ENCODE results near the gene LBX2.
A peak's percentile ranks its signal among the peaks of the same experiment; 100 is the strongest.

The LBX2 gene

GRCh38 chr2:74526649-74527230 lies 27.3 kb upstream of the LBX2 start:
- H3K27me3 ChIP-seq (ENCODE audit: control insufficient read depth in 1 of 2, insufficient read depth in 2 of 2, low read length in 2 of 2), result no peaks in the 10 kb centered on the region
- peaks cover 21 to 30% of the 10 kb centered on the region in 2 donors for H3K36me3 ChIP-seq (ENCODE audit: control insufficient read depth in 1 of 2, insufficient read depth in 2 of 2, low read length in 2 of 2)
- no peak overlapping the region for H3K27ac ChIP-seq (ENCODE audit: low read depth, low read length)
- H3K4me1 ChIP-seq (ENCODE audit: control insufficient read depth in 1 of 2, insufficient read depth in 2 of 2, low read length in 2 of 2), result peaks cover 35 to 38% of the 10 kb centered on the region in 2 donors
- H3K4me3 ChIP-seq (ENCODE audit: low read depth in 1 of 2, low read length in 2 of 2), result no peak overlapping the region
- H3K9ac ChIP-seq (ENCODE audit: low read depth in 1 of 2, low read length in 2 of 2), result no peak overlapping the region
- no peaks in the 10 kb centered on the region for H3K9me3 ChIP-seq (ENCODE audit: control insufficient read depth in 1 of 2, low read length in 2 of 2)

DNA sequence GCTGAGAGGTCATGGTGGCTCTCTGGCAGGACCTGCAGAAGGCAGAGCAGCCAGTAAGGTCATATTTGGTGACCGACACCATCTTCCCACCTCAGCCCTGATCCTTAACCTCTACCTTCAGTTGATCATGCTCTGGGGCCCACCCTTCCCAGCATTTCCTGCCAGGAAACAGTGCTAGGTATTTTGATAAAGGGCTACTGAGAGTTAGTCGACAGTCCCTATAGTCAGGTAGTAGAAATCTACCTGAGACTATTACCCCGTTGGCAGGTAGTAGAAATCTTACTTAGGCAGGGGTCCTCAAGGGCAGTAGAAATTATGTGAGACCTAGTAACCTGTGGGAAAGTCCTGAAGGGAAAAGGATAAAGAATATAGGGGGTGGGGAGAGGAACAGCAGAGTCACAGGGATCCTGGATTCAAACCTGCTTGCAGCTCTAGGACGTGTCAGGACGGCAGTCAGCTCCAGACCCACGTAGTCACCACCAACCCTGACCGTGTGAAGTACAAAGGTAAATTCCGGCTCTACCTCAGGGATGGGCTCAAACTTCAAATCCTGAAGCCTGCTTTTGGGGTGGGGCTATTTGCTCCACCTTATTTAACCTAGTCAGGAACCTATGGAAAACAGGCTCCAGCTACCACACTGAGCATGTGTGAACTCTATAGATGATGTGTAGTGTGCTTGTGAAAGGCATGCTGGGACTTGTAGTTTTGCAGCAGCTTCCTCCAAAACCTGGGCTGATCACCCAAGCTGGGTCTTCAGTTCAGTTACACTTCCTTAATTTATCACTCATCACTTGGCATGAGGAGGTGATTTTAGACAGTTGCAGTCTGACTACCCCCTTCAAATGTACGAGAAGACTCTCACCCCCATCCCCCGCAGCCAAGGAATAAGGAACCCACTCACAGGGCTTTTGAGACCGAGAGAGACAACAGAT lies 26.6 kb upstream of the LBX2 start, which contains the start of gene DQX1:
TSS of gene DQX1 (minus strand) at position 515 of the 932 bp plus-strand sequence. CDS start at position 13, 502 bp downstream.
- peaks cover 28 to 30% of the 10 kb centered on the region in 2 donors for H3K4me1 ChIP-seq (ENCODE audit: control insufficient read depth in 1 of 2, insufficient read depth in 2 of 2, low read length in 2 of 2)
- H3K27ac ChIP-seq (ENCODE audit: low read depth, low read length), result peak within 1 kb of the TSS; percentile 27
- H3K9me3 ChIP-seq (ENCODE audit: control insufficient read depth in 1 of 2, low read length in 2 of 2), result no peaks in the 10 kb centered on the region
- H3K4me3 ChIP-seq (ENCODE audit: low read depth in 1 of 2, low read length in 2 of 2), result peak within 1 kb of the TSS; percentile 66 to 68
- H3K36me3 ChIP-seq (ENCODE audit: control insufficient read depth in 1 of 2, insufficient read depth in 2 of 2, low read length in 2 of 2), result peaks cover 21 to 35% of the 10 kb centered on the region in 2 donors
- H3K27me3 ChIP-seq (ENCODE audit: control insufficient read depth in 1 of 2, insufficient read depth in 2 of 2, low read length in 2 of 2), result no peaks in the 10 kb centered on the region
- peak within 1 kb of the TSS; percentile 63 to 77 for H3K9ac ChIP-seq (ENCODE audit: low read depth in 1 of 2, low read length in 2 of 2)

DNA sequence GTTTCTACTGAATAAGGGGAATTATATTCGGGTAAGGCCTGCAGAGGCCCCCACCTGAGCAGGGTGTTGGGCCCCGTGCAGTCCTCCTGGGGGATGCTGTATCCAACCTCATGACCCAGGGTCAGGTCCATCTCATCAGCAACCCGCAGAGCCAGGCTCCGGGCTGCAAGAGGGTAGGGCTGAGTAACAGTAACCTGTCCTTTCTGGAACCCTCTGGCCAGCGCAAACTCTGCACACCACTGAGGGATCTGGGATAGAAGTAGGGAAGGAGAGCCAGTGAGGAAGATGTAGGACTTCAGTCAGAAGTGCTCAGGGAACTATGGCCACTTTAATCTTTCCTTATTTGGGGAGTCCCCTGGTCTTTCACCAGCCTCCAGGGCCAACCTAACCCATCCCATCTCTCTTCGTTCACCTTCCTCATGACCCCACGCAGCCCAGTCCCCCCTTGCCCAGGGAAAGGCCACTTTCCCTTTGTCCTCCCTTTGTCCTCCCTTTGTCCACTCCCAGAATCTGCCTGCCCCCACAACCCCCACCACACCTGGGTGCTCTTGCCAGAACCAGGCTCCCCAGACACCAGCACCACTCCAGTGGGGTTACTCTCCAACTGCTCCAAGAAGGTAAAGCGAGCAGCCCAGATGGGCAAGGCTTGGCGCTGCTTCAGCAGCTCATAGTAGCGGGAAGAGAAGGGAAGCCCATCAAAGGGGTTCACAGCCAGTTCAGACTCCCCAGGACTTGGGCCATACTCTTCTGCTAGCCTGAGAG lies 25.7 kb upstream of the LBX2 start:
- Histone ChIP-seq H3K4me3 (ENCODE audit: low read depth in 1 of 2, low read length in 2 of 2) (peak overlapping the region; percentile 66 to 68), H3K27me3 (ENCODE audit: control insufficient read depth in 1 of 2, insufficient read depth in 2 of 2, low read length in 2 of 2) (no peaks in the 10 kb centered on the region), H3K9me3 (ENCODE audit: control insufficient read depth in 1 of 2, low read length in 2 of 2) (no peaks in the 10 kb centered on the region), H3K9ac (ENCODE audit: low read depth in 1 of 2, low read length in 2 of 2) (peak overlapping the region; percentile 63 to 77), H3K27ac (ENCODE audit: low read depth, low read length) (no peak overlapping the region), H3K4me1 (ENCODE audit: control insufficient read depth in 1 of 2, insufficient read depth in 2 of 2, low read length in 2 of 2) (peaks cover 24% of the 10 kb centered on the region in 2 donors), H3K36me3 (ENCODE audit: control insufficient read depth in 1 of 2, insufficient read depth in 2 of 2, low read length in 2 of 2) (peaks cover 21 to 41% of the 10 kb centered on the region in 2 donors)

DNA sequence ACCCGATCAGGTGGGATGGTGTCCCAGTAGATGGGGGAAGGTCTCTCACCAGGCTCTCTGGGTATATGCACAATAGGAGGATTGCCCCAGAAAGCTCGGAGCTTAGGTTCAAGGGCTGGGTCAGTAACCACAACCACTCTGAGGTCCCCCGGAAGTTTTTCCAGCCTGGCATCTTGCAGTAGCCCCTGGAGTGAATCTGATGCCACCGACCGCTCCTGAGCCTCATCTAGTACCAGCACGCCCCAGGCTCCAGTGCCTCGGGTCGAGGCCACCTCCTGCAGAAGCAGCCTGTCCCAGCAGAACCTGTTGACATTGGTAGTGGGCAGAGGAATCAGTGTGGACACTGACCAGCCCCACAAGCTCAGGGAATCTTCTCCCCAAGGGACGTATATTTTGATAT lies 24.6 kb upstream of the LBX2 start:
- no peak overlapping the region for H3K9ac ChIP-seq (ENCODE audit: low read depth in 1 of 2, low read length in 2 of 2)
- peaks cover 6% of the 10 kb centered on the region in 2 donors for H3K27me3 ChIP-seq (ENCODE audit: control insufficient read depth in 1 of 2, insufficient read depth in 2 of 2, low read length in 2 of 2)
- H3K36me3 ChIP-seq (ENCODE audit: control insufficient read depth in 1 of 2, insufficient read depth in 2 of 2, low read length in 2 of 2), result peaks cover 21 to 49% of the 10 kb centered on the region in 2 donors
- peaks cover 22 to 24% of the 10 kb centered on the region in 2 donors for H3K4me1 ChIP-seq (ENCODE audit: control insufficient read depth in 1 of 2, insufficient read depth in 2 of 2, low read length in 2 of 2)
- no peak overlapping the region for H3K27ac ChIP-seq (ENCODE audit: low read depth, low read length)
- H3K9me3 ChIP-seq (ENCODE audit: control insufficient read depth in 1 of 2, low read length in 2 of 2), result no peaks in the 10 kb centered on the region
- no peak overlapping the region for H3K4me3 ChIP-seq (ENCODE audit: low read depth in 1 of 2, low read length in 2 of 2)

DNA sequence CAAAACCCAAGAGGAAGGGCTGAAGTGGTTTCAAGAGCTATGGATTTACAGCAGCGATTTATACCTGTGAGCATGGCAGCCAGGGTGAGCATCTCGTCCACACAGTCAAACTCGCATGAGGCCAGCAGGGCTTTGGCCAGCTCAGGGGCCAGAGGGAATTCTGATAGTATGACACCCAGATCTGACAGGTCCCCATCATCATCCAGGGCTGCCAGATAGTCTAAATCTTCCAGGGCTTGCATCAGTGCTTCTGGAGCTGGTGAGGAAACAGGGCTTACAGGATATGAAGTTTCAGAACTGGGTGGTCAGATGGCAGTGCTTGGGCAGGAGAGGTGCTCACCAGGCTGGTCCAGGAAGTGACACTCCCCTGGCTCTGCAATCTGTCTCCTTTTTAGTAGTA lies 23.1 kb upstream of the LBX2 start:
- H3K27ac ChIP-seq (ENCODE audit: low read depth, low read length), result no peak overlapping the region
- H3K36me3 ChIP-seq (ENCODE audit: control insufficient read depth in 1 of 2, insufficient read depth in 2 of 2, low read length in 2 of 2), result peaks cover 13 to 49% of the 10 kb centered on the region in 2 donors
- H3K4me1 ChIP-seq (ENCODE audit: control insufficient read depth in 1 of 2, insufficient read depth in 2 of 2, low read length in 2 of 2), result peaks cover 9 to 13% of the 10 kb centered on the region in 2 donors
- peaks cover 15 to 21% of the 10 kb centered on the region in 2 donors for H3K27me3 ChIP-seq (ENCODE audit: control insufficient read depth in 1 of 2, insufficient read depth in 2 of 2, low read length in 2 of 2)
- no peak overlapping the region for H3K4me3 ChIP-seq (ENCODE audit: low read depth in 1 of 2, low read length in 2 of 2)
- H3K9ac ChIP-seq (ENCODE audit: low read depth in 1 of 2, low read length in 2 of 2), result no peak overlapping the region
- no peaks in the 10 kb centered on the region for H3K9me3 ChIP-seq (ENCODE audit: control insufficient read depth in 1 of 2, low read length in 2 of 2)

DNA sequence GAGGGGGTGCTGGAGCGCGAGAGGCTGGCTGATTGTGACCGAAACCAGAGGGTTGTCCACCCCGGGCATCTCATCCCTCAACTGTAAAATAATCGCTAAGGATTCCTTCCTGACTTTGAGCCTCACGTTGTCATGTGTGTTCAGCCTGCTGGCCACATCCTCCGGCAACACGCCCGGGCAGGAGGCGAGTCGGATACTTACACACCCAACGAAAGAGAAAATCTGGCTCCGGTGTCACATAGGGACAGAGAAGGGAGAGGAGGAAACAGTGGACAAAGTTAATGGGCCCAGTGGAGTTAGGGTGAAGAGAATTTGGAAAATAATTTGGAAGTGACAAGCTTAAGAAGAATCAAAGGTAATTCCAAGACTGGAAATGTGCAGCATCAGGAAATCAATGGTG lies 17.2 kb upstream of the LBX2 start:
- no peak overlapping the region for H3K27ac ChIP-seq (ENCODE audit: low read depth, low read length)
- no peaks in the 10 kb centered on the region for H3K9me3 ChIP-seq (ENCODE audit: control insufficient read depth in 1 of 2, low read length in 2 of 2)
- peaks cover 6 to 24% of the 10 kb centered on the region in 2 donors for H3K4me1 ChIP-seq (ENCODE audit: control insufficient read depth in 1 of 2, insufficient read depth in 2 of 2, low read length in 2 of 2)
- H3K27me3 ChIP-seq (ENCODE audit: control insufficient read depth in 1 of 2, insufficient read depth in 2 of 2, low read length in 2 of 2), result peaks cover 61 to 76% of the 10 kb centered on the region in 2 donors
- peaks cover 5 to 25% of the 10 kb centered on the region in 2 donors for H3K36me3 ChIP-seq (ENCODE audit: control insufficient read depth in 1 of 2, insufficient read depth in 2 of 2, low read length in 2 of 2)
- peak overlapping the region; percentile 30 to 50 for H3K4me3 ChIP-seq (ENCODE audit: low read depth in 1 of 2, low read length in 2 of 2)
- no peak overlapping the region for H3K9ac ChIP-seq (ENCODE audit: low read depth in 1 of 2, low read length in 2 of 2)

DNA sequence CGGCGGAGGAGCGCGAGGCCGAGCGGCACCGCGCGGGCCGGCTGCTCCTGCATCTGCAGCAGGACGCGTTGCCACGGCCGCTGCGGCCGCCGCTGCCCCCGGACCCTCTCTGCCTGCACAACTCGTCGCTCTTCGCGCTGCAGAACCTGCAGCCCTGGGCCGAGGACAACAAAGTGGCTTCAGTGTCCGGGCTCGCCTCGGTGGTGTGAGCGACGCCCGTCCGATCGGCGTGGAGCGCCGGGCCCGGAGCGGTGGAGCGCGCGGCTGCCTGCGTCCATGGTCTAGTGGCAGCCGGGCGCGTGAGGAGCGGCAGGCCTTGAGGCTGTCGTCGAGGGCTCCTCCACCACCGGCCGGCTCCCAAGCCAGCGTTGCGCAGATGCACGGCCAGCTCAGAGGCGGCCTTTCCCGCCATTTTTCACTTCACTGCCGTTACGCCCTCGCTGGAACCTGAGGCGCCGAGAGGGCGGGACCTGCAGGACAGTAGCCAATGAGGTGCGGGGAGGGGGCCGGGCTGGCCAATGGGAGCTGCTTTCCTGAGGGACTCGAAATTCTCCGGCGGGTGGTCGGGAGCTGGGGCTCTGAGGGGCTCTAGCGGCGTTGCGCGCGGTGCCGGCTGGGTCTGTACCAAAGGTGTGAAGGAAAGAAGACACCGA lies 16.7 kb upstream of the LBX2 start:
- peaks cover 6 to 24% of the 10 kb centered on the region in 2 donors for H3K4me1 ChIP-seq (ENCODE audit: control insufficient read depth in 1 of 2, insufficient read depth in 2 of 2, low read length in 2 of 2)
- H3K36me3 ChIP-seq (ENCODE audit: control insufficient read depth in 1 of 2, insufficient read depth in 2 of 2, low read length in 2 of 2), result peaks cover 5 to 23% of the 10 kb centered on the region in 2 donors
- no peak overlapping the region for H3K9ac ChIP-seq (ENCODE audit: low read depth in 1 of 2, low read length in 2 of 2)
- H3K9me3 ChIP-seq (ENCODE audit: control insufficient read depth in 1 of 2, low read length in 2 of 2), result no peaks in the 10 kb centered on the region
- H3K27ac ChIP-seq (ENCODE audit: low read depth, low read length), result no peak overlapping the region
- H3K4me3 ChIP-seq (ENCODE audit: low read depth in 1 of 2, low read length in 2 of 2), result peak overlapping the region; percentile 30 to 50
- peaks cover 67 to 82% of the 10 kb centered on the region in 2 donors for H3K27me3 ChIP-seq (ENCODE audit: control insufficient read depth in 1 of 2, insufficient read depth in 2 of 2, low read length in 2 of 2)

DNA sequence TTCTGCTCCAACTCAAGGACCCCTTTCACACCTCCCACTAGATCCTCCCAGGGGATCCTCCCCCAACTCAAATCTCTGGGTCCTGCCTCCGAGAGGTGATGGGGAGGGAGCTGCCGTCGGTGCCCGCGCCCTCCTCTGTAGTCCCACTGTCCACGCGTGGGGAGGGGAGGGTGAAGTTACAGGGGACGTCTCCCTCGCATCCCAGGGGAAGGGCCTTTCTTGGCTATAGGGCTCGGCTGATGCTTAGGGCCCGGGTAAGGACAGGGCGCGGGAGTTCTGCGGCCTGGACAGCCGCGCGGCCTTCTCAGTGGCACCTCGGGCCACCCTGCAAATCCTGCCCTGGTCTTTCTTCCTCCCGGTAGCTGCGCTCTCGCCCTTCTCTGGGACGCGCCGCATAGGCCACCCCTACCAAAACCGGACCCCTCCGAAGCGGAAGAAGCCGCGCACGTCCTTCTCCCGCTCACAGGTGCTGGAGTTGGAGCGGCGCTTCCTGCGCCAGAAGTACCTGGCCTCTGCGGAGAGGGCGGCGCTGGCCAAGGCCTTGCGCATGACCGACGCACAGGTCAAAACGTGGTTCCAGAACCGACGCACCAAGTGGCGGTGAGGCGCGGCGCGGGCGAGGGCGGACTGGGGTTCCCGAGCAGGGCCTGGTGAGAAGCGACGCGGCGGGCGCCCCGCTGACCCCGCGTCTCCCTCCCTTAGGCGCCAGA lies 16.0 kb upstream of the LBX2 start:
- Histone ChIP-seq H3K9me3 (ENCODE audit: control insufficient read depth in 1 of 2, low read length in 2 of 2) (no peaks in the 10 kb centered on the region), H3K9ac (ENCODE audit: low read depth in 1 of 2, low read length in 2 of 2) (no peak overlapping the region), H3K27ac (ENCODE audit: low read depth, low read length) (no peak overlapping the region), H3K4me1 (ENCODE audit: control insufficient read depth in 1 of 2, insufficient read depth in 2 of 2, low read length in 2 of 2) (peaks cover 6 to 24% of the 10 kb centered on the region in 2 donors), H3K4me3 (ENCODE audit: low read depth in 1 of 2, low read length in 2 of 2) (peak overlapping the region; percentile 15 to 50), H3K27me3 (ENCODE audit: control insufficient read depth in 1 of 2, insufficient read depth in 2 of 2, low read length in 2 of 2) (peaks cover 69 to 87% of the 10 kb centered on the region in 2 donors), H3K36me3 (ENCODE audit: control insufficient read depth in 1 of 2, insufficient read depth in 2 of 2, low read length in 2 of 2) (peaks cover 5 to 18% of the 10 kb centered on the region in 2 donors)
